ENCODE measurements around the gene DNAAF3.

DNA sequence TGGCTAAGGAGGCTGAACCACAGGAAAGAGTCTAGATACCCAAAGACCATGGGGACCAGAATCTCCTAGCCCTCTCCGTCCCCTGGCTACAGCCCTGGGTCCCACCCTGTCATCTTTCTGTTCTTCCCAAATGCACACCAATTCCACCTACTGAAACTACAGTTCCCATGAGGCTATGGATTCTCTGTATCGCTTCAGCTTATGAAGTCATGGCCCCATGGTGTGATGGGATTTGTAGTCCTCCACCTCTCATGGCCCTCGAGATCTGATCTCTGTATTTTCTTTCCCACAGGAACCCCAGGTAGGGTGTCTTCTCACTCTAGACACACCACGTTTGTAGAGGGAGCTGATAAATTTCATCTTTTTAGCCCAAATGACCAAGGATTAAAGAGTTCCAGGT lies 31.1 kb upstream of the DNAAF3 start:
- no peak for TF ChIP-seq RAD21 (IDR thresholded peaks at IDR 0.05; ENCODE audit: low read depth)
- no peak for TF ChIP-seq FOXM1 (IDR thresholded peaks at IDR 0.05; ENCODE audit: borderline replicate concordance, low read depth)
- TF ChIP-seq EP300 (IDR thresholded peaks at IDR 0.05; ENCODE audit: borderline replicate concordance): no peak
- TF ChIP-seq, protein P1, sequence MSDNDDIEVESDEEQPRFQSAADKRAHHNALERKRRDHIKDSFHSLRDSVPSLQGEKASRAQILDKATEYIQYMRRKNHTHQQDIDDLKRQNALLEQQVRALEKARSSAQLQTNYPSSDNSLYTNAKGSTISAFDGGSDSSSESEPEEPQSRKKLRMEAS (IDR thresholded peaks at IDR 0.05): no peak
- TF ChIP-seq NFIC (IDR thresholded peaks at IDR 0.05): no peak
- no peak for TF ChIP-seq TAF1 (IDR thresholded peaks at IDR 0.05; ENCODE audit: low read depth)
- TF ChIP-seq YY1 (IDR thresholded peaks at IDR 0.05; ENCODE audit: low read depth): no peak
- no peak for TF ChIP-seq REST (IDR thresholded peaks at IDR 0.05; ENCODE audit: low read depth)
- no peak for TF ChIP-seq CREB1 (IDR thresholded peaks at IDR 0.05; ENCODE audit: low read depth)
